Activated naive CD4-positive, alpha-beta T cell treated with anti-CD3 and anti-CD28 coated beads, Interleukin-2, amount 10 ng/mL, durations not matched to agents 7 days and 5 days (primary cell): ENCODE data around the gene APEX2.
"Not testable (repeated sequence)": the region's sequence is repeated elsewhere in the genome, so short reads cannot be mapped to it uniquely, and the experiment has no call there.

Experiments
- CTCF ChIA-PET: fragments of 350-600 bp; sonication (Branson Sonifier 250); formaldehyde crosslinking; loops from one replicate; lab custom pipeline; 2021; ENCODE audit warnings: antibody characterized with exemption; lab: Charles Lee
- DNase-seq: peaks from one replicate; pipeline ENCODE4 v3.0.0-alpha.2; 2020
- H3K27ac Mint-ChIP-seq: one replicate; pipeline ENCODE4 v1.8.0; 2021; ENCODE audit warnings: mild to moderate bottlenecking, moderate library complexity, mixed read lengths
- H3K27me3 Mint-ChIP-seq: one replicate; pipeline ENCODE4 v1.8.0; 2021; ENCODE audit warnings: mild to moderate bottlenecking, mixed read lengths
- H3K36me3 Mint-ChIP-seq: one replicate; pipeline ENCODE4 v1.8.0; 2021; ENCODE audit warnings: mixed read lengths
- H3K4me1 Mint-ChIP-seq: one replicate; pipeline ENCODE4 v1.8.0; 2021; ENCODE audit warnings: mixed read lengths
- H3K4me3 Mint-ChIP-seq: one replicate; pipeline ENCODE4 v1.8.0; 2021; ENCODE audit warnings: mild to moderate bottlenecking, moderate library complexity, mixed read lengths
- H3K9me3 Mint-ChIP-seq: one replicate; pipeline ENCODE4 v1.8.0; 2021; ENCODE audit warnings: mixed read lengths

APEX2 gene

DNA sequence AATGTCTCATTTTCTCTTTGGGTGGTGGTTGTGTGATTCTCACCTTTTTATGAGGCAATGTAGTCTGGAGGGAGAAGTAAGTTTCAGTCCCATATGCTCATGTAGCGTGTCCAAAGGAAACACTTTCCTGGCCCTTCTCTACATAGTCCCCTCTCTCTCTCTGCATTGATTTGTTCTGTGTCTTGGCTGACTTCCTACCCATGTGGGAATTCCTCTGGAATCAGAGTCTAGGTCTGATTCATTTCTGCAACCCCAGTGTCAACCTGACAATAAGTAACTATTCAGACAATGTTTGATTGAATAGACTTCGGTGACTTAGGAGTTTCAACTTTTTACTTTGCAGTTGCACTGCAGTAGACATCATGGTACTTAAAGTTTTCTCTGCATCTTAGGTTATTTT lies 33.3 kb downstream of the APEX2 start:
- H3K4me3 Mint-ChIP-seq, result no peak overlapping the region
- H3K27ac Mint-ChIP-seq, result no peak overlapping the region
- CTCF ChIA-PET, result no interaction called here
- no peaks in the 10 kb centered on the region for H3K27me3 Mint-ChIP-seq
- H3K9me3 Mint-ChIP-seq, result no peaks in the 10 kb centered on the region
- DNase-seq, result no peak
- H3K36me3 Mint-ChIP-seq, result no peaks in the 10 kb centered on the region
- H3K4me1 Mint-ChIP-seq, result no peaks in the 10 kb centered on the region

DNA sequence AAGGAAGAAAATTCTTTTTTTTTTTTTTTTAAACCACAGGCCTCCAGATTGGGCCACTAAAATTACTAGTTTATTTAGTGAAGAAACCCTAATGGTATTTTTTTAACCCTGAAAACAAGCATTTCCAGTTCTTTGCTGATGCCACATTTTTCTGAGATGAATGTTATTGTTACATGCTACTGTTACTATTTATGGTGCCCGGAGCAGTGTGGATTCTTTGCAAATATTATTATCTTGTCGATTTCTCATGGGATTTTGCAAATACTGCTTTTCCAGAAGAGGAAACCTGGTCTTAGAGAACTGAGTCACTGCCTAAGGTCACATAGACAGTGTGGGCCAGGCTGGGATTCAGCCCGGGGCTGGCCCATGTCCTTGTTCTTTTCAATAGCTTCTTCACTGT lies 39.3 kb downstream of the APEX2 start:
- CTCF ChIA-PET, result no interaction called here
- Mint-ChIP-seq H3K36me3 (no peaks in the 10 kb centered on the region), H3K27ac (no peak overlapping the region), H3K9me3 (no peaks in the 10 kb centered on the region), H3K27me3 (no peaks in the 10 kb centered on the region), H3K4me1 (no peaks in the 10 kb centered on the region), H3K4me3 (no peak overlapping the region)
- DNase-seq, result no peak

DNA sequence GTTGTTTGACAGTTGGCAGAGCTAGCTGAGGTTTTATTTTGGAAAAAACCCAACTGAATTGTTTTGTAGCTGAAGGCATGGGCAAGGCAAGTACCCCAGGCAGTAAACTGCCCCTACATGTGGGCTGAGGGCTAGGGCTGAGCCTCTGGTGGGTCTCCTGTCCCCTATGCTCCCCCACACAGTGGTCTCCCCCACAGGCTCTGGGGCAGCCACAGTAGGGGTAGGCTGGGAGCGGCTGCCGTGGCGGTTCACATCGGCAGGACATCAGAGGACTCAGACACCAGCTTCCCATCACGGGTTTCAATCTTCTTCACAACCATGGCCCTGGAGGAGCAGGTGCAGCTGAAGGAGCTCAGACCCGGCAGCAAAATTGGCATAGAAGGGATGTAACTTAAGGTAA lies 41.4 kb downstream of the APEX2 start:
- Mint-ChIP-seq H3K9me3 (no peaks in the 10 kb centered on the region), H3K27me3 (no peaks in the 10 kb centered on the region), H3K4me1 (no peaks in the 10 kb centered on the region), H3K27ac (no peak overlapping the region), H3K36me3 (no peaks in the 10 kb centered on the region), H3K4me3 (no peak overlapping the region)
- CTCF ChIA-PET, result no interaction called here
- no peak for DNase-seq

DNA sequence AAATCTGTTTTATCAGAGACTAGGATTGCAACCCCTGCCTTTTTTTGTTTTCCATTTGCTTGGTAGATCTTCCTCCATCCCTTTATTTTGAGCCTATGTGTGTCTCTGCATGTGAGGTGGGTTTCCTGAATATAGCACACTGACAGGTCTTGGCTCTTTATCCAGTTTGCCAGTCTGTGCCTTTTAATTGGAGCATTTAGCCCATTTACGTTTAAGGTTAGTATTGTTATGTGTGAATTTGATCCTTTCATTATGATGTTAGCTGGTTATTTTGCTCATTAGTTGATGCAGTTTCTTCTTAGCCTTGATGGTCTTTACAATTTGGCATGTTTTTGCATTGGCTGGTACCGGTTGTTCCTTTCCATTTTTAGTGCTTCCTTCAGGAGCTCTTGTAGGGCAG lies 50.4 kb downstream of the APEX2 start:
- CTCF ChIA-PET, H3K27ac Mint-ChIP-seq: not testable (repeated sequence)

DNA sequence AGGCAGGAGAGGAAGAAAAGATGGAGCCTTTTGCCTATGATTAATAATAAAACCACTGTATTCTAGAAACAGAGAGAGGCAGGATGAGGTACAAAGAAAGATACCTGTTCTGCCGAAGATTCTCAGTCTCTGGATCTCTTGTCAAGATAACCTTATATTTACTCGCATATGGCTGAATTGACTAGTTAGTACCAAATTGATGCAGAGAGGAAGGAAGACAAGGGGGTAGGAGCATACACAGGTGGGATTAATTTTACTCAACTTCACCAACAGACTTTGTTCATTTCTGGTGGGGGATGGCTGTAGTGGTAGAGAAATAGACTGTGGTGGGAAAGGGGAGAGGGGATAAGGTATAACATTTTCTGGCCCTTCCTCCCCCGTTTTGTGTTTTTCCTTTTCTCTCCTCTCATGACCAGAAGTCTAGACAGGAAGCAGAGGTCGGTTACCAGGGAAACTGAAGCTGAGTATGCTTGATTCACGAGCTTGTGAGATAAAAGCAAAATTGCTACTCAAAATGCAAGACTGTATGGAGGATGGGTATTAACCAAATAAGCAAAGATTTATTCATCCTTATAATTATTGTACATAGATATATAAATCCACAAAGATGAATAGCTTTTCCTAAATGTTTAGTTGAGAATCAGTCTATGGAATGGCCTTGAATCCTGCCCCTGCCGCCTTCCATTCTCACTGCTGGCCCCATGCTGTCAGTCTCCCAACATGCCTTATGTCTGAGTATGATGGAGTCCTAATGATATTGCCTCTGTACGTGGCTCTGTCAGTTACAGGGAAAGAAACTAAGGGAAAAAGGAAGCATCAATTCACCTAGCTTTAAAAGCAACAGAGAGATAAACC lies 56.9 kb downstream of the APEX2 start:
- CTCF ChIA-PET, result interaction anchor here (0.7 to 1.4 kb wide), 5 partner anchors 12 to 416 kb away, joined by 3 to 13 read pairs (median 3); partner anchors contain the start of gene APEX2
- DNase-seq, result peak; percentile 29
- Mint-ChIP-seq H3K36me3 (no peaks in the 10 kb centered on the region), H3K27me3 (no peaks in the 10 kb centered on the region), H3K4me1 (peaks cover 19% of the 10 kb centered on the region), H3K4me3 (no peak overlapping the region), H3K9me3 (no peaks in the 10 kb centered on the region), H3K27ac (no peak overlapping the region)

More for the DNA sequence above, 50.4 kb downstream of the APEX2 start:
- not testable (repeated sequence) for H3K36me3 Mint-ChIP-seq, DNase-seq, H3K27me3 Mint-ChIP-seq, H3K4me3 Mint-ChIP-seq, H3K9me3 Mint-ChIP-seq, H3K4me1 Mint-ChIP-seq

DNA sequence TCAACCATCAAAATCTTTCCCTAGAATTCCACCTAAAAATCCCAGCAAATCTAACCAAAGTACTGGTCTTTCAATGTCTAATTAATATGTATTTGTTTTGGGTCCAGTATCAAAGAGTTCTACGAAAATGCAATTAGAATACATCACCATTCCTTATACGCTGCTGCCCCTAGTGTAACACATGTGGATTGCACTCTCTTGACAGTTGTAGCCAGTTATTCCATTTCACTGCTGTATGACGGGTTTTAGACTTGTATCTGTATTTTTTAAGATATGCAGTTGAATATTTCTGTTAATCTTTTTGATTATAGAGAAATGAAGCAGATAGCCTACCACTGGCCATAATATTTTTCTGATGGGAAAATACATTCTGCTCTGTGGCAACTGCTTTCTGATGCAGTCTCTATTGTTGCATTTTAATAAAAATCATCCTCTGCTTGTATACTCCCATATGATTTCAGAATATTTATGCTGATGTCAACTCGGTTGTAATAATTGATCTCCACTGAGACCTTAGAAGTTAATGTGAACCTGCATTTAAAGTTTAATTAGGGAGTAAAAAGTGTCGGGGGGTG lies 57.6 kb downstream of the APEX2 start:
- H3K27me3 Mint-ChIP-seq, result no peaks in the 10 kb centered on the region
- H3K4me1 Mint-ChIP-seq, result peaks cover 19% of the 10 kb centered on the region
- no peaks in the 10 kb centered on the region for H3K36me3 Mint-ChIP-seq
- H3K4me3 Mint-ChIP-seq, result no peak overlapping the region
- CTCF ChIA-PET, result interaction anchor here (0.7 to 1.4 kb wide), 5 partner anchors 13 to 417 kb away, joined by 3 to 13 read pairs (median 3); partner anchors contain the start of gene APEX2
- DNase-seq, result peak; percentile 34
- no peak overlapping the region for H3K27ac Mint-ChIP-seq
- no peaks in the 10 kb centered on the region for H3K9me3 Mint-ChIP-seq
